Measurements from ENCODE around the gene SIM2.

GRCh38 chr21:36728371-36729111 lies 29.6 kb downstream of the SIM2 start:
- TF ChIP-seq CTCF (conservative IDR thresholded peaks at IDR 0.05; ENCODE audit: low read length), result no peak
- TF ChIP-seq EZH2phosphoT487 (IDR thresholded peaks at IDR 0.05; ENCODE audit: borderline replicate concordance, low read depth, low read length), result no peak

Data from OCI-LY7 (cell line).